Measurements from ENCODE around the gene CNKSR3. TPM values are rescaled to one million over a fixed set of nuclear protein-coding genes. Genes with fewer than 3 reads are reported as not detected.

The CNKSR3 gene
- total RNA-seq, 1 experiment from 2014 or later: 0.48 TPM

- DNase-seq (ENCODE audit: low spot score): no peak
Observed at GRCh38 chr6:154503658-154504057, 6.8 kb downstream of the CNKSR3 start.

- no peak for DNase-seq (ENCODE audit: low spot score)
Observed at GRCh38 chr6:154502553-154502952, 7.9 kb downstream of the CNKSR3 start.

GRCh38 chr6:154501578-154501868, 9.0 kb downstream of the CNKSR3 start:
- DNase-seq (ENCODE audit: low spot score): no peak

GRCh38 chr6:154500769-154501577, 9.5 kb downstream of the CNKSR3 start:
- DNase-seq (ENCODE audit: low spot score): peak; percentile 4

- DNase-seq (ENCODE audit: low spot score): no peak
Observed at GRCh38 chr6:154499855-154500589, 10.5 kb downstream of the CNKSR3 start.

- no peak for DNase-seq (ENCODE audit: low spot score)
Observed at GRCh38 chr6:154498340-154498934, 12.0 kb downstream of the CNKSR3 start.

- no peak for DNase-seq (ENCODE audit: low spot score)
Observed at GRCh38 chr6:154496793-154497517, 13.5 kb downstream of the CNKSR3 start.

GRCh38 chr6:154496186-154496585, 14.3 kb downstream of the CNKSR3 start:
- no peak for DNase-seq (ENCODE audit: low spot score)

- no peak for DNase-seq (ENCODE audit: low spot score)
Observed at GRCh38 chr6:154494592-154495311, 15.7 kb downstream of the CNKSR3 start.

- DNase-seq (ENCODE audit: low spot score): no peak
Observed at GRCh38 chr6:154491567-154492470, 18.7 kb downstream of the CNKSR3 start.

- no peak for DNase-seq (ENCODE audit: low spot score)
Observed at GRCh38 chr6:154489822-154490221, 20.7 kb downstream of the CNKSR3 start.

GRCh38 chr6:154488802-154489437, 21.6 kb downstream of the CNKSR3 start:
- no peak for DNase-seq (ENCODE audit: low spot score)

GRCh38 chr6:154488248-154488593, 22.3 kb downstream of the CNKSR3 start:
- DNase-seq (ENCODE audit: low spot score): no peak

GRCh38 chr6:154487367-154488247, 22.9 kb downstream of the CNKSR3 start:
- DNase-seq (ENCODE audit: low spot score): no peak

- no peak for DNase-seq (ENCODE audit: low spot score)
Observed at GRCh38 chr6:154485815-154486214, 24.7 kb downstream of the CNKSR3 start.

GRCh38 chr6:154484942-154485341, 25.5 kb downstream of the CNKSR3 start:
- DNase-seq (ENCODE audit: low spot score): no peak

- DNase-seq (ENCODE audit: low spot score): no peak
Observed at GRCh38 chr6:154482858-154483257, 27.6 kb downstream of the CNKSR3 start.

- DNase-seq (ENCODE audit: low spot score): no peak
Observed at GRCh38 chr6:154481521-154482013, 28.9 kb downstream of the CNKSR3 start.

Data from HT-29 (cell line).